Measurements from ENCODE around the gene MAP2. TPM values are rescaled to one million over a fixed set of nuclear protein-coding genes. Genes with fewer than 3 reads are reported as not detected.

MAP2 gene
- total RNA-seq, 4 donors from 2014 or later: 2.0 to 6.4 (median 2.7) TPM

GRCh38 chr2:209564816-209565215 is 141.0 kb downstream of the MAP2 start:
- no peaks in the 10 kb centered on the region for H3K4me1 ChIP-seq
- intact Hi-C loops (cut with DNase I; ENCODE audit: low total_unique reads): no loop called here
- no peak overlapping the region for H3K4me3 ChIP-seq
- DNase-seq: no peak
- H3K36me3 ChIP-seq: no peaks in the 10 kb centered on the region
- TF ChIP-seq POLR2AphosphoS5 (IDR thresholded peaks at IDR 0.05): no peak
- TF ChIP-seq EP300 (IDR thresholded peaks at IDR 0.05; ENCODE audit: low read depth): no peak
- TF ChIP-seq CTCF (IDR thresholded peaks at IDR 0.05): no peak
- TF ChIP-seq POLR2A (IDR thresholded peaks at IDR 0.05): no peak
- no peak overlapping the region for H3K27ac ChIP-seq
- WGBS, 2 donors (ENCODE audit: low coverage in 1 of 2): 65 to 76% methylated on average over 3 of the region's 3 CpGs
- H3K9me3 ChIP-seq: no peaks in the 10 kb centered on the region
- H3K27me3 ChIP-seq: no peaks in the 10 kb centered on the region
- in situ Hi-C loops (cut with MboI; ENCODE audit: low pct_ligation_motif_present in 1 of 4, low pct_unique_long_range_greater_than_20kb in 1 of 4, low sequenced_read_pairs in 3 of 4): no loop called here

DNA sequence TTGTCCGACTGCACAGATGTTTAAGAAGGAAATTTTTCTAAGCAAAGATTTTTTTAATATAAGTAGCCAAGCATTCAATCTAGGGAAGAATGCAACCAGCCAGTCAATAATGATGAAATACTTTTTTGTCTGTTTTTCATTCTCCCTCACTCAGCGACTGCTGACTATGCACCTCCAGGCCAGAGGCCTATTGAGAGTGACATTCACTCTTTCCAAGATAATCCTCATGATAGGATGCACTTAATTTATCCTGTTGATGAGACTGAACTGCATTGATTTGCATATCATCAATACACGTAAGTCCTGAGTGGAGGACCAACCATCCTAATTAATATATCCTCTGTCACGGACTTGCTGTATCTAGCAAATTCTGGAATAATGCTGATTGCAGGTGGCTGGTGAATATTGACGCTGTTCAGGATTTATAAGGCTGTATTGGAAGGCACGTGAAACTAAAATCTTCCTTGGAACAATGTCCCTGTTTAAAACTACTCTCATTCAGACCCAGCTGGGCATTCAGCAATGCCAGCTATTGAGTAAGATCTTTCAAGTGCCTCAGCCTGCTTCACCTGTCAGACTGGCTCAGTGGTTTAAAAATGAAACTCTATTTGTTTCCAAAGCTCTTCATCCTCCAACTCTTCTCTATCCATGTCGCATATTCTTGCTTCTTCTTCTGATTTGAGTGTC is 142.2 kb downstream of the MAP2 start:
- Histone ChIP-seq H3K9me3 (no peaks in the 10 kb centered on the region), H3K27ac (no peak overlapping the region), H3K36me3 (no peaks in the 10 kb centered on the region), H3K4me3 (no peak overlapping the region), H3K4me1 (no peaks in the 10 kb centered on the region), H3K27me3 (no peaks in the 10 kb centered on the region)
- no peak for DNase-seq
- intact Hi-C loops (cut with DNase I; ENCODE audit: low total_unique reads) (no loop called here), in situ Hi-C loops (cut with MboI; ENCODE audit: low pct_ligation_motif_present in 1 of 4, low pct_unique_long_range_greater_than_20kb in 1 of 4, low sequenced_read_pairs in 3 of 4) (no loop called here)
- WGBS, 2 donors (ENCODE audit: low coverage in 1 of 2): 84% methylated on average over 5 to 7 of the region's 7 CpGs
- TF ChIP-seq EP300 (IDR thresholded peaks at IDR 0.05; ENCODE audit: low read depth) (no peak), CTCF (IDR thresholded peaks at IDR 0.05) (no peak), POLR2AphosphoS5 (IDR thresholded peaks at IDR 0.05) (no peak), POLR2A (IDR thresholded peaks at IDR 0.05) (no peak)

DNA sequence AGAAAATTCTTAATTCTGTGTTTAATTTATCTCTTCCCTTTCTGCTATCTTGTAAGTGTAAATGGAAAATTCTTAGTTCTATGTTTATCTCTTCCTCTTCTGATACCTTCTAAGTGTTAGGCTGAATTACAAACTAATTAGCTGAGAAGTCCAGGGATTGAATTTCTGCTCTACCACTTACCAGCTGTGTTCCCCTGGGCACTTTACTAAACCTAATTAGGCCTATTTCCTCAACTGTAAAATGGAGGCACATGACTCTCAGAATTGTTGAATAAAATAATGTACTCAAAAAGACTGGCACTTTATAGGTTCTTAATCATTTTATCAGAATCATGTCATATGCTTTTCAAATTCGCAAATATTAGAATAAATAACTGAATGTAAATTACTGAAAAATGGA is 146.3 kb downstream of the MAP2 start:
- H3K4me1 ChIP-seq: no peaks in the 10 kb centered on the region
- no peaks in the 10 kb centered on the region for H3K9me3 ChIP-seq
- 89% methylated on average over 1 of the region's 1 CpG for WGBS, 2 donors (ENCODE audit: low coverage in 1 of 2)
- no peak overlapping the region for H3K4me3 ChIP-seq
- TF ChIP-seq EP300 (IDR thresholded peaks at IDR 0.05; ENCODE audit: low read depth) (no peak), POLR2A (IDR thresholded peaks at IDR 0.05) (no peak), CTCF (IDR thresholded peaks at IDR 0.05) (no peak), POLR2AphosphoS5 (IDR thresholded peaks at IDR 0.05) (no peak)
- H3K27ac ChIP-seq: no peak overlapping the region
- no peaks in the 10 kb centered on the region for H3K36me3 ChIP-seq
- H3K27me3 ChIP-seq: no peaks in the 10 kb centered on the region
- intact Hi-C loops (cut with DNase I; ENCODE audit: low total_unique reads): no loop called here
- no peak for DNase-seq
- in situ Hi-C loops (cut with MboI; ENCODE audit: low pct_ligation_motif_present in 1 of 4, low pct_unique_long_range_greater_than_20kb in 1 of 4, low sequenced_read_pairs in 3 of 4): no loop called here

DNA sequence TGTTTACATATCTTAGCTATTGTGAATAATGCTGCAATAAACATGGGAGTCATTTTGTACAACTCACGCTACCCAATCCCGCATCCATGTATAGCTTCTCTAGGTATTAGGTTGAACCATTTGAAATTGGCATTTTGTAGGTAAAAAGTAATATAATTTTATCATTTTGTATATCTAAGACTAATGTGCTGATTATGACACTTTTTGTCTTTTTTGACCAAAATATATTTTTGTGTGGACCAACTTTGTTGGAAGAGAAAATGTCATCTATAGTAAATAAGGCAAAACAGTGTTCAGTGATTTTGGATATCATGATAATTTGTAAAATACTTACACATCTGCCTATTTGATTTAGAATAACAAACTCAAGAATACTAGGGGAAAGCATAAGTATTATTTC is 150.7 kb downstream of the MAP2 start:
- TF ChIP-seq POLR2A (IDR thresholded peaks at IDR 0.05) (no peak), POLR2AphosphoS5 (IDR thresholded peaks at IDR 0.05) (no peak)
- Histone ChIP-seq H3K4me1 (peaks cover 0 to 2% (median 0%) of the 10 kb centered on the region in 4 donors), H3K4me3 (no peak overlapping the region), H3K27me3 (no peaks in the 10 kb centered on the region), H3K9me3 (no peaks in the 10 kb centered on the region), H3K27ac (no peak overlapping the region), H3K36me3 (no peaks in the 10 kb centered on the region)
- in situ Hi-C loops (cut with MboI; ENCODE audit: low pct_ligation_motif_present in 1 of 4, low pct_unique_long_range_greater_than_20kb in 1 of 4, low sequenced_read_pairs in 3 of 4): no loop called here
- DNase-seq: no peak
- 79 to 89% methylated on average over 2 of the region's 2 CpGs for WGBS, 2 donors (ENCODE audit: low coverage in 1 of 2)
- intact Hi-C loops (cut with DNase I; ENCODE audit: low total_unique reads): no loop called here

Measured in transverse colon (tissue), 4 donors.